CD8-positive, alpha-beta memory T cell (primary cell): ENCODE data around the gene IER3. TPM values are rescaled to one million over a fixed set of nuclear protein-coding genes. Genes with fewer than 3 reads are reported as not detected.
A peak's percentile ranks its signal among the peaks of the same experiment; 100 is the strongest.
"Not testable (repeated sequence)": the region's sequence is repeated elsewhere in the genome, so short reads cannot be mapped to it uniquely, and the experiment has no call there.

Experiments used
- CTCF ChIA-PET: fragments of 350-600 bp; sonication (Branson Sonifier 250); formaldehyde crosslinking; loops from one replicate; lab custom pipeline; 2021; ENCODE audit warnings: antibody characterized with exemption; lab: Charles Lee
- POLR2A ChIA-PET: fragments of 350-600 bp; sonication (Branson Sonifier 250); formaldehyde crosslinking; loops from one replicate; lab custom pipeline; 2021; ENCODE audit warnings: antibody characterized with exemption; lab: Charles Lee
- DNase-seq, 5 donors: peaks; one replicate each; pipeline versions ENCODE4 v3.0.0 to v3.0.0-alpha.2; 2020 to 2022; ENCODE audit warnings: mixed read lengths in 1 of 5
- H3K27ac ChIP-seq: one replicate; pipeline ENCODE4 v1.7.0; 2013; ENCODE audit warnings: low read depth, mild to moderate bottlenecking, low read length, moderate library complexity
- H3K27me3 ChIP-seq: 2 replicates; pipeline ENCODE4 v1.7.0; 2013; ENCODE audit warnings: low read length, mild to moderate bottlenecking; ENCODE audit not compliant: insufficient read depth, poor library complexity, severe bottlenecking
- H3K36me3 ChIP-seq: 2 replicates; pipeline ENCODE4 v1.7.0; 2013; ENCODE audit warnings: mild to moderate bottlenecking, low read length, moderate library complexity; ENCODE audit not compliant: insufficient read depth
- H3K4me1 ChIP-seq: 2 replicates; pipeline ENCODE4 v1.7.0; 2013; ENCODE audit warnings: mild to moderate bottlenecking, low read length, moderate library complexity; ENCODE audit not compliant: insufficient read depth
- H3K4me3 ChIP-seq: 2 replicates; pipeline ENCODE4 v1.7.0; 2013; ENCODE audit warnings: mild to moderate bottlenecking, low read length
- H3K9me3 ChIP-seq: 2 replicates; pipeline ENCODE4 v1.7.0; 2013; ENCODE audit warnings: mild to moderate bottlenecking, low read length
- H3K27ac Mint-ChIP-seq, 8 donors: one replicate each; pipeline ENCODE4 v1.8.0; 2020 to 2021; ENCODE audit warnings: mixed read lengths in 8 of 8, mild to moderate bottlenecking in 6 of 8, inconsistent platforms in 3 of 8, moderate library complexity in 3 of 8
- H3K27me3 Mint-ChIP-seq, 2 donors: one replicate each; pipeline ENCODE4 v1.8.0; 2020 to 2021; ENCODE audit warnings: mixed read lengths in 2 of 2, mild to moderate bottlenecking in 1 of 2, moderate library complexity in 1 of 2
- H3K36me3 Mint-ChIP-seq, 3 donors: one replicate each; pipeline ENCODE4 v1.8.0; 2020 to 2021; ENCODE audit warnings: mixed read lengths in 3 of 3, inconsistent platforms in 1 of 3, mild to moderate bottlenecking in 1 of 3
- H3K4me1 Mint-ChIP-seq, 3 donors: one replicate each; pipeline ENCODE4 v1.8.0; 2020 to 2021; ENCODE audit warnings: mixed read lengths in 3 of 3, inconsistent platforms in 1 of 3, mild to moderate bottlenecking in 1 of 3
- H3K4me3 Mint-ChIP-seq, 7 donors: one replicate each; pipeline ENCODE4 v1.8.0; 2020 to 2021; ENCODE audit warnings: mixed read lengths in 7 of 7, mild to moderate bottlenecking in 6 of 7, moderate library complexity in 4 of 7, inconsistent platforms in 2 of 7
- H3K9me3 Mint-ChIP-seq, 5 donors: one replicate each; pipeline ENCODE4 v1.8.0; 2020 to 2022; ENCODE audit warnings: mixed read lengths in 5 of 5, mild to moderate bottlenecking in 3 of 5, moderate library complexity in 2 of 5, inconsistent platforms in 1 of 5
- polyA plus RNA-seq: library from polyadenylated mRNA; unstranded; fragments of 300-500 nt; fragmentation: Illumina TruSeq; gene quantifications from one replicate; pipeline ENCODE4 v1.2.3, GENCODE V29; 2021
- total RNA-seq, 2 experiments: library from RNA; stranded (reverse); gene quantifications; one replicate each; pipeline ENCODE4 v1.2.3, GENCODE V29; 2021

The IER3 gene
- total and polyA plus RNA-seq, 3 experiments from 2014 or later = 0.58 to 294 (median 267) TPM

GRCh38 chr6:30724906-30725667 lies 19.3 kb downstream of the IER3 start:
- Mint-ChIP-seq H3K9me3 (no peaks in the 10 kb centered on the region), H3K27me3 (peaks cover 0 to 6% of the 10 kb centered on the region in 2 donors), H3K4me1 (peaks cover 32 to 57% (median 33%) of the 10 kb centered on the region in 3 donors), H3K27ac (peak overlapping the region; percentile 41 to 98 (median 72)), H3K4me3 (peak overlapping the region in 1 of 7 donors; percentile 65), H3K36me3 (peaks cover 3 to 80% (median 20%) of the 10 kb centered on the region in 3 donors)
- no peaks in the 10 kb centered on the region for H3K9me3 ChIP-seq
- H3K4me3 ChIP-seq = no peak overlapping the region
- DNase-seq = no peak
- no peaks in the 10 kb centered on the region for H3K27me3 ChIP-seq
- peaks cover 25% of the 10 kb centered on the region for H3K4me1 ChIP-seq
- no peak overlapping the region for H3K27ac ChIP-seq
- POLR2A ChIA-PET = interaction anchor here (7.0 kb wide), 1 partner anchor 43 kb away, joined by 142 read pairs; no protein-coding TSS in a partner anchor
- CTCF ChIA-PET = interaction anchor here (1.5 to 17.1 kb wide), 3 partner anchors 48 to 110 kb away, joined by 3 to 697 read pairs (median 4); partner anchors contain the start of gene DHX16
- peaks cover 46% of the 10 kb centered on the region for H3K36me3 ChIP-seq

DNA sequence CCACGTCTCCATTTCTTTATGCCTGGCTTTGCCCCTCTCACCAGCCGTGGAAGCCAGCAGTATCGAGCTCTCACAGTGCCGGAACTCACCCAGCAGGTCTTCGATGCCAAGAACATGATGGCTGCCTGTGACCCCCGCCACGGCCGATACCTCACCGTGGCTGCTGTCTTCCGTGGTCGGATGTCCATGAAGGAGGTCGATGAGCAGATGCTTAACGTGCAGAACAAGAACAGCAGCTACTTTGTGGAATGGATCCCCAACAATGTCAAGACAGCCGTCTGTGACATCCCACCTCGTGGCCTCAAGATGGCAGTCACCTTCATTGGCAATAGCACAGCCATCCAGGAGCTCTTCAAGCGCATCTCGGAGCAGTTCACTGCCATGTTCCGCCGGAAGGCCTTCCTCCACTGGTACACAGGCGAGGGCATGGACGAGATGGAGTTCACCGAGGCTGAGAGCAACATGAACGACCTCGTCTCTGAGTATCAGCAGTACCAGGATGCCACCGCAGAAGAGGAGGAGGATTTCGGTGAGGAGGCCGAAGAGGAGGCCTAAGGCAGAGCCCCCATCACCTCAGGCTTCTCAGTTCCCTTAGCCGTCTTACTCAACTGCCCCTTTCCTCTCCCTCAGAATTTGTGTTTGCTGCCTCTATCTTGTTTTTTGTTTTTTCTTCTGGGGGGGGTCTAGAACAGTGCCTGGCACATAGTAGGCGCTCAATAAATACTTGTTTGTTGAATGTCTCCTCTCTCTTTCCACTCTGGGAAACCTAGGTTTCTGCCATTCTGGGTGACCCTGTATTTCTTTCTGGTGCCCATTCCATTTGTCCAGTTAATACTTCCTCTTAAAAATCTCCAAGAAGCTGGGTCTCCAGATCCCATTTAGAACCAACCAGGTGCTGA lies 20.3 kb downstream of the IER3 start:
- Histone ChIP-seq H3K4me1 (peaks cover 29% of the 10 kb centered on the region), H3K36me3 (peaks cover 37% of the 10 kb centered on the region)
- Mint-ChIP-seq H3K27ac (peak overlapping the region; percentile 24 to 98 (median 78)), H3K36me3 (peaks cover 3 to 73% (median 20%) of the 10 kb centered on the region in 3 donors), H3K4me3 (peak overlapping the region in 3 of 7 donors; percentile 14 to 46 (median 26)), H3K4me1 (peaks cover 40 to 63% (median 40%) of the 10 kb centered on the region in 3 donors)
- ChIA-PET CTCF (interaction anchor here (1.1 to 17.1 kb wide), 15 partner anchors 7 to 242 kb away, joined by 3 to 697 read pairs (median 10); partner anchors contain the start of genes DHX16, IER3 and NRM), POLR2A (interaction anchor here (0.7 to 7.0 kb wide), 2 partner anchors 42 to 109 kb away, joined by 8 to 142 read pairs; no protein-coding TSS in a partner anchor)
- DNase-seq, H3K27me3 Mint-ChIP-seq, H3K4me3 ChIP-seq, H3K9me3 Mint-ChIP-seq, H3K27me3 ChIP-seq, H3K9me3 ChIP-seq, H3K27ac ChIP-seq: not testable (repeated sequence)

- Mint-ChIP-seq H3K4me1 (peaks cover 41 to 70% (median 42%) of the 10 kb centered on the region in 3 donors), H3K36me3 (peaks cover 3 to 69% (median 20%) of the 10 kb centered on the region in 3 donors), H3K27ac (peak overlapping the region; percentile 73 to 98 (median 94)), H3K4me3 (peak overlapping the region in 4 of 7 donors; percentile 20 to 99 (median 95))
- not testable (repeated sequence) for H3K27ac ChIP-seq, H3K27me3 Mint-ChIP-seq, H3K27me3 ChIP-seq, DNase-seq, H3K9me3 Mint-ChIP-seq, H3K4me3 ChIP-seq, H3K9me3 ChIP-seq
- Histone ChIP-seq H3K36me3 (peaks cover 36% of the 10 kb centered on the region), H3K4me1 (peaks cover 30% of the 10 kb centered on the region)
- POLR2A ChIA-PET = interaction anchor here (2.4 to 7.4 kb wide), 3 partner anchors 41 to 108 kb away, joined by 9 to 142 read pairs (median 70); partner anchors contain the start of genes MRPS18B and PPP1R10
- CTCF ChIA-PET = interaction anchor here (0.6 to 17.1 kb wide), 32 partner anchors 8 to 363 kb away, joined by 3 to 697 read pairs (median 4); partner anchors contain the start of genes C6orf136, DHX16, FLOT1 and IER3
These were observed 21.0 kb downstream of the IER3 start for GRCh38 chr6:30723159-30723842.

- Histone ChIP-seq H3K27me3 (no peaks in the 10 kb centered on the region), H3K27ac (peak overlapping the region; percentile 91), H3K4me1 (peaks cover 30% of the 10 kb centered on the region), H3K9me3 (no peaks in the 10 kb centered on the region), H3K4me3 (peak overlapping the region; percentile 77), H3K36me3 (peaks cover 28% of the 10 kb centered on the region)
- H3K36me3 Mint-ChIP-seq = peaks cover 3 to 63% (median 20%) of the 10 kb centered on the region in 3 donors
- peak; percentile 77 to 88 (median 82) for DNase-seq
- ChIA-PET POLR2A (interaction anchor here (0.9 to 7.4 kb wide), 8 partner anchors 8 to 206 kb away, joined by 3 to 142 read pairs (median 5); partner anchors contain the start of genes MRPS18B and PPP1R10), CTCF (interaction anchor here (0.7 to 17.1 kb wide), 45 partner anchors 9 to 363 kb away, joined by 3 to 697 read pairs (median 4); partner anchors contain the start of genes C6orf136, DHX16, FLOT1 and GNL1)
- H3K27me3 Mint-ChIP-seq = peaks cover 0 to 6% of the 10 kb centered on the region in 2 donors
- H3K4me1 Mint-ChIP-seq = peaks cover 44 to 70% (median 45%) of the 10 kb centered on the region in 3 donors
- H3K9me3 Mint-ChIP-seq = no peaks in the 10 kb centered on the region
- peak overlapping the region; percentile 91 to 99 (median 98) for H3K4me3 Mint-ChIP-seq
- H3K27ac Mint-ChIP-seq = peak overlapping the region; percentile 70 to 98 (median 94)
These were observed 21.9 kb downstream of the IER3 start for GRCh38 chr6:30722280-30723112.

DNA sequence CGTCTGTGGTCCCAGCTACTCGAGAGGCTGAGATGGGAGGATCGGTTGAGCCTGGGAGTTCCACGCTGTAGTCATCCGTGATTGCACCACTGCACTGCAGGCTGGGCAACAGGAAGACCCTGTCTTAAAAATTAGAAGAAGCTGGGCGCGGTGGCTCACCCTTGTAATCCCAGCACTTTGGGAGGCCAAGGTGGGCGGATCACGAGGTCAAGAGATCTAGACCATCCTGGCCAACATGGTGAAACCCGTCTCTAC lies 22.4 kb downstream of the IER3 start:
- Mint-ChIP-seq H3K4me3 (peak overlapping the region; percentile 91 to 99 (median 98)), H3K27ac (peak overlapping the region; percentile 70 to 98 (median 94)), H3K36me3 (peaks cover 3 to 61% (median 20%) of the 10 kb centered on the region in 3 donors), H3K4me1 (peaks cover 48 to 73% (median 49%) of the 10 kb centered on the region in 3 donors)
- ChIA-PET CTCF (interaction anchor here (0.6 to 17.1 kb wide), 40 partner anchors 9 to 364 kb away, joined by 3 to 697 read pairs (median 4); partner anchors contain the start of genes DHX16, FLOT1, GNL1 and IER3), POLR2A (interaction anchor here (0.5 to 7.4 kb wide), 14 partner anchors 9 to 221 kb away, joined by 3 to 142 read pairs (median 4); partner anchors contain the start of genes MRPS18B and PPP1R10)
- peaks cover 30% of the 10 kb centered on the region for H3K4me1 ChIP-seq
- H3K27me3 ChIP-seq, H3K27me3 Mint-ChIP-seq, H3K9me3 ChIP-seq, H3K9me3 Mint-ChIP-seq: not testable (repeated sequence)
- peak overlapping the region; percentile 91 for H3K27ac ChIP-seq
- peaks cover 28% of the 10 kb centered on the region for H3K36me3 ChIP-seq
- peak in 1 of 5 donors; percentile 23 for DNase-seq
- peak overlapping the region; percentile 77 for H3K4me3 ChIP-seq

DNA sequence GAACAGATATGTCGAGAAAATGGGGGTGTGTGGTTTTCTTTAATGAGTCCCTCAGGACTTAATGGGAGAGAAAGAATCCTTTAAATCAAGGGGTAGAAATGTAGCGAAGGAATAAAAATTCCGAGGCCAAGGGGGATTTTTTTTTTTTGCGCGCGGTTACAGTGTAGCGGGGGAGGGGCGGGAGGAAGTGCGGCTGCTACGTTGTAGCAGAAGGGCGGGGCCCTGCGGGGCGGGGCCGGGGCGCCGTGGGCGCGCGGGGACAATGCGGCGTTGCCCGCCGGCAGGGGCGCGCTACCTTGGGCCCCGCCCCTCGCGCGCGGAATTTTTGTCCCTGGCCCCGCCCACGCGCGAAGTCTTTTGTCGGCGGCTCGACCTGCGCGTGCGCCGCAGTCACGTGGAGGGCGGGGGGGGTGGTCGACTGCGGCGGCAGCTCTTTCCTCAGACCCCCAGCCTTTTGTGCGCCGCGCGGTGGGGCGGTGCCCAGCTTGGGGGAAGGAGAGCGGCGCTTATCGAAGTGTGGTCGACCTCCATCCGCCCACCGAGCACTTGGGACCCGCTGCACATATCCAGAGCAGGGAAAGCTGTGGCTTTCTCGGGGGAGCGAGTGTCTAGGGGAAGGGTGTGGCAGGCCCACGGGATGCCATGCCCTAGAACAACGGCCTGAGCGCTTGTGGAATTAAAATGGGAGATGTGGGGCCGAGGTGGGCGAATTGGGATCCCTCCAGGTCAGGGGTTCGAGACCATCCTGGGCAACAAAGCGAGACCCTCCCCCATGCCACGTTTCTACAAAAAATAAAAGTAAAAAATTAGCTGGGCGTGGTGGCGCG lies 22.9 kb downstream of the IER3 start:
- peaks cover 3 to 58% (median 19%) of the 10 kb centered on the region in 3 donors for H3K36me3 Mint-ChIP-seq
- H3K9me3 ChIP-seq = no peaks in the 10 kb centered on the region
- H3K27me3 ChIP-seq = no peaks in the 10 kb centered on the region
- H3K4me3 Mint-ChIP-seq = peak overlapping the region; percentile 91 to 99 (median 98)
- peak; percentile 93 to 96 (median 96) for DNase-seq
- peaks cover 0 to 6% of the 10 kb centered on the region in 2 donors for H3K27me3 Mint-ChIP-seq
- H3K4me3 ChIP-seq = peak overlapping the region; percentile 95
- peaks cover 35% of the 10 kb centered on the region for H3K4me1 ChIP-seq
- ChIA-PET CTCF (interaction anchor here (0.6 to 17.1 kb wide), 35 partner anchors 9 to 270 kb away, joined by 3 to 697 read pairs (median 4); partner anchors contain the start of genes DHX16, GNL1, IER3 and NRM), POLR2A (interaction anchor here (0.5 to 7.4 kb wide), 16 partner anchors 9 to 220 kb away, joined by 3 to 142 read pairs (median 4); partner anchors contain the start of genes MRPS18B and PPP1R10)
- H3K27ac Mint-ChIP-seq = peak overlapping the region; percentile 70 to 98 (median 96)
- no peaks in the 10 kb centered on the region for H3K9me3 Mint-ChIP-seq
- H3K36me3 ChIP-seq = peaks cover 28% of the 10 kb centered on the region
- peak overlapping the region; percentile 91 for H3K27ac ChIP-seq
- H3K4me1 Mint-ChIP-seq = peaks cover 54 to 75% (median 55%) of the 10 kb centered on the region in 3 donors
